K562 (cell line): ENCODE data around the gene TRIO. TPM values are rescaled to one million over a fixed set of nuclear protein-coding genes. Genes with fewer than 3 reads are reported as not detected.

Experiments
- ATAC-seq: fragments of 200-7000 bp; cut with Tn5 transposase; 3 replicates; pipeline ENCODE4 v1.9.1; 2020; ENCODE audit warnings: moderate library complexity
- BruUV-seq: library from RNA; stranded (reverse); fragments of 400-500 nt; replicated peaks from 2 replicates; lab custom pipeline; 2021; lab: Mats Ljungman, UMichigan
- CTCF ChIA-PET: fragments of 300-600 bp; formaldehyde crosslinking; extraction: SDS; loops from one replicate; lab custom pipeline; 2021; ENCODE audit warnings: low intra/inter-chr PET ratio; lab: Yijun Ruan, JAX
- POLR2A ChIA-PET: fragments of 300-600, 350-650 bp; sonication (Branson Sonifier 250); formaldehyde crosslinking; extraction: SDS; loops from one replicate; lab custom pipeline; 2021; ENCODE audit warnings: antibody characterized with exemption, inconsistent platforms; lab: Yijun Ruan, JAX
- DNase-seq, 4 experiments: peaks; one replicate each; pipeline versions ENCODE4 v3.0.0 to v3.0.0-alpha.2; 2011 to 2018; ENCODE audit warnings: low spot score in 3 of 4, mixed read lengths in 3 of 4; ENCODE audit errors: extremely low read depth in 1 of 4
- FAIRE-seq: peaks from 2 replicates; lab custom pipeline; 2011; peaks lifted over from hg19 to GRCh38; lab: Jason Lieb, UNC
- H2AFZ ChIP-seq: 2 replicates; pipeline ENCODE4 v1.6.0; 2011; ENCODE audit warnings: low read depth, low read length, control low read depth, inconsistent platforms
- H3K27ac ChIP-seq: fragments of 200-600 bp; 3 replicates; pipeline ENCODE4 v1.8.0; 2011; ENCODE audit warnings: low read depth, mild to moderate bottlenecking, control low read depth, inconsistent platforms, low read length, moderate library complexity, mixed read lengths; ENCODE audit errors: extremely low read depth
- H3K27me3 ChIP-seq, 2 experiments: fragments of 300-600 bp in 1 of 2; 2 replicates in 1 of 2; 3 replicates in 1 of 2; pipeline versions ENCODE4 v1.6.0 to v1.8.0; 2011; ENCODE audit warnings: inconsistent platforms in 2 of 2, low read length in 2 of 2, mild to moderate bottlenecking in 1 of 2, mixed read lengths in 1 of 2, moderate library complexity in 1 of 2; ENCODE audit not compliant: control insufficient read depth in 2 of 2, insufficient read depth in 2 of 2
- H3K36me3 ChIP-seq: fragments of 300-600 bp; 3 replicates; pipeline ENCODE4 v1.8.0; 2011; ENCODE audit warnings: mild to moderate bottlenecking, low read length, inconsistent platforms; ENCODE audit not compliant: control insufficient read depth, insufficient read depth
- H3K4me1 ChIP-seq, 2 experiments: fragments of 200-600 bp in 1 of 2; replicated peaks in 1 of 2; 2 replicates in 1 of 2; 3 replicates in 1 of 2; pipeline versions ENCODE4 v1.5.1 to v1.8.0; 2011; ENCODE audit warnings: inconsistent platforms in 2 of 2, low read length in 2 of 2, mild to moderate bottlenecking in 1 of 2, mixed read lengths in 1 of 2, moderate library complexity in 1 of 2; ENCODE audit not compliant: control insufficient read depth in 2 of 2, insufficient read depth in 2 of 2
- H3K4me2 ChIP-seq: 2 replicates; pipeline ENCODE4 v1.6.1; 2011; ENCODE audit warnings: low read length, control low read depth, inconsistent platforms, mixed read lengths; ENCODE audit not compliant: insufficient read depth
- H3K4me3 ChIP-seq: fragments of 200-600 bp; sonication (generic), shearing (Covaris generic); 2 replicates; pipeline ENCODE4 v1.5.1; 2016; ENCODE audit warnings: control low read depth, inconsistent platforms
- H3K79me2 ChIP-seq: fragments of 200-600 bp; 3 replicates; pipeline ENCODE4 v1.8.0; 2011; ENCODE audit warnings: low read length, inconsistent platforms; ENCODE audit not compliant: control insufficient read depth, insufficient read depth
- H3K9ac ChIP-seq, 2 experiments: 2 replicates each; pipeline versions ENCODE4 v1.6.0 to v1.6.1; 2011; ENCODE audit warnings: low read depth in 2 of 2, low read length in 2 of 2, control low read depth in 1 of 2, inconsistent platforms in 1 of 2, mild to moderate bottlenecking in 1 of 2, mixed read lengths in 1 of 2; ENCODE audit not compliant: insufficient read depth in 1 of 2
- H3K9me1 ChIP-seq: one replicate; pipeline ENCODE4 v1.6.0; 2011; ENCODE audit warnings: inconsistent platforms, mild to moderate bottlenecking, low read length, moderate library complexity; ENCODE audit not compliant: control insufficient read depth, insufficient read depth
- H3K9me3 ChIP-seq: replicated peaks from 2 replicates; pipeline ENCODE4 v1.5.1; 2011; ENCODE audit warnings: low read depth, low read length, inconsistent platforms; ENCODE audit not compliant: control insufficient read depth, insufficient read depth
- H4K20me1 ChIP-seq: replicated peaks from 2 replicates; pipeline ENCODE4 v1.6.1; 2011; ENCODE audit warnings: low read length, inconsistent platforms, mixed read lengths; ENCODE audit not compliant: control insufficient read depth, insufficient read depth
- BHLHE40 ChIP-seq: IDR thresholded peaks from 2 replicates; pipeline ENCODE4 v1.6.1; 2011; ENCODE audit warnings: low read length, improper control_type of control experiment
- BRD4 ChIP-seq: fragments of 200-600 bp; sonication (generic); IDR thresholded peaks from 2 replicates; pipeline ENCODE4 v1.6.1; 2017; ENCODE audit warnings: inconsistent platforms
- ERF ChIP-seq: fragments of 450-650 bp; formaldehyde crosslinking; IDR thresholded peaks from 2 replicates; pipeline ENCODE4 v1.4.0; 2020; ENCODE audit warnings: mild to moderate bottlenecking, mixed read lengths
- FOXJ2 ChIP-seq: fragments of 200-800 bp; sonication (Bioruptor generic); IDR thresholded peaks from 2 replicates; pipeline ENCODE4 v1.6.1; 2016; ENCODE audit warnings: missing genetic modification characterization, missing compliant biosample characterization
- GATAD2B ChIP-seq: fragments of 450-650 bp; IDR thresholded peaks from 2 replicates; pipeline ENCODE4 v1.6.1; 2017; ENCODE audit warnings: mild to moderate bottlenecking, borderline replicate concordance
- HDAC2 ChIP-seq: fragments of 450-650 bp; IDR thresholded peaks from 2 replicates; pipeline ENCODE4 v1.6.1; 2016; ENCODE audit warnings: mild to moderate bottlenecking
- HNRNPUL1 ChIP-seq: fragments of 200-400 bp; formaldehyde crosslinking; IDR thresholded peaks from 2 replicates; pipeline ENCODE4 v1.6.1; 2017; ENCODE audit warnings: low read length
- KHSRP ChIP-seq: fragments of 450-650 bp; IDR thresholded peaks from 2 replicates; pipeline ENCODE4 v1.6.1; 2017
- NR0B1 ChIP-seq: fragments of 450-650 bp; IDR thresholded peaks from one replicate; pipeline ENCODE4 v1.6.1; 2018; ENCODE audit warnings: mild to moderate bottlenecking, moderate library complexity; ENCODE audit not compliant: partially characterized antibody
- OTX1 ChIP-seq: fragments of 450-650 bp; formaldehyde crosslinking; IDR thresholded peaks from 2 replicates; pipeline ENCODE4 v1.4.0; 2022; ENCODE audit warnings: mild to moderate bottlenecking
- POLR3G ChIP-seq: IDR thresholded peaks from 2 replicates; pipeline ENCODE4 v1.6.1; 2011; ENCODE audit not compliant: insufficient read length, insufficient replicate concordance; ENCODE audit errors: extremely low read depth
- SMAD1 ChIP-seq: fragments of 150-350 bp; IDR thresholded peaks from 2 replicates; pipeline ENCODE4 v1.6.1; 2014; ENCODE audit warnings: low read length, low read depth; ENCODE audit not compliant: partially characterized antibody
- SMAD4 ChIP-seq: fragments of 250-450 bp; sonication (Bioruptor Pico); conservative IDR thresholded peaks from 2 replicates; pipeline ENCODE4 v1.8.0; 2021; ENCODE audit warnings: inconsistent platforms, mild to moderate bottlenecking, moderate library complexity
- SMARCB1 ChIP-seq: IDR thresholded peaks from 2 replicates; pipeline ENCODE4 v1.6.1; 2011; ENCODE audit warnings: improper control_type of control experiment, low read depth; ENCODE audit not compliant: insufficient read length
- TARDBP ChIP-seq: fragments of 450-650 bp; IDR thresholded peaks from 2 replicates; pipeline ENCODE4 v1.6.1; 2016
- ZBTB2 ChIP-seq: fragments of 450-650 bp; IDR thresholded peaks from 2 replicates; pipeline ENCODE4 v1.6.1; 2016; ENCODE audit warnings: antibody characterized with exemption
- ZNF551 ChIP-seq: fragments of 250-450 bp; sonication (Bioruptor Pico); IDR thresholded peaks from 2 replicates; pipeline ENCODE4 v1.5.0; 2021; ENCODE audit warnings: mild to moderate bottlenecking, moderate library complexity
- ZNF655 ChIP-seq: fragments of 250-450 bp; sonication (Bioruptor Pico); IDR thresholded peaks from 2 replicates; pipeline ENCODE4 v1.5.0; 2021
- ZNF740 ChIP-seq, 3 experiments: fragments of 200-800 bp in 1 of 3; sonication (Bioruptor generic) in 1 of 3; sonication (generic) in 1 of 3; formaldehyde crosslinking in 1 of 3; IDR thresholded peaks; 2 replicates each; pipeline versions ENCODE4 v1.6.1 to v1.8.0; 2016 to 2022; ENCODE audit warnings: mild to moderate bottlenecking in 2 of 3, missing compliant biosample characterization in 2 of 3, missing genetic modification characterization in 2 of 3, missing genetic modification reagents in 1 of 3
- WGBS: fragments of 100-300 bp; shearing (Covaris generic); methylation state at CpG from one replicate; pipeline ENCODE4 v1.1.6; 2016; ENCODE audit warnings: low coverage, mixed read lengths; ENCODE audit not compliant: insufficient coverage; ENCODE audit errors: missing lambda C conversion rate; 5-methylcytosine and 5-hydroxymethylcytosine counted together
- in situ Hi-C: fragments of 300-500 bp; cut with MboI; formaldehyde crosslinking; loops from 4 replicates; pipeline ENCODE4 v1.15.0; 2018; ENCODE audit warnings: inconsistent platforms, mixed read lengths
- intact Hi-C: fragments of 100-400 bp; cut with micrococcal nuclease; formaldehyde crosslinking; loops from 2 replicates; pipeline ENCODE4 v1.14.2; 2022
- polyA plus RNA-seq, 8 experiments: library from polyadenylated mRNA; depleted of rRNA in 4 of 8; stranded (reverse) in 5 of 8; unstranded in 3 of 8; fragments of >200 nt; fragmentation: Nextera tagmentation in 2 of 8; fragmentation: Illumina TruSeq in 1 of 8; extraction: Ambion mirVana in 2 of 8; extraction: Trizol in 1 of 8; gene quantifications; 2 replicates each; pipeline versions ENCODE4 v1.2.1 to v1.2.3, GENCODE V29; 2011 to 2014; ENCODE audit warnings: inconsistent platforms in 1 of 8, missing spikeins in 1 of 8
- total RNA-seq, 7 experiments: library from RNA; depleted of rRNA in 6 of 7; stranded (reverse); fragments of >200 nt in 6 of 7; fragmentation: Illumina TruSeq in 2 of 7; extraction: Trizol in 2 of 7; gene quantifications; 2 replicates each; pipeline versions ENCODE4 v1.2.1 to v1.2.3, GENCODE V29; 2011 to 2021; ENCODE audit warnings: low replicate concordance in 1 of 7

Gene TRIO
- total and polyA plus RNA-seq, 9 of the 15 experiments (the other 6 are each of a cell fraction or from before 2014, with no cell fraction given), result 0.24 to 5.0 (median 1.1) TPM

GRCh38 chr5:14357441-14357840, 214.3 kb downstream of the TRIO start (continued):
- TF ChIP-seq ERF (no peak), GATAD2B (no peak), ZNF551 (CRISPR knock-in tag) (no peak), POLR3G (no peak), OTX1 (CRISPR knock-in tag) (no peak), HNRNPUL1 (no peak)

- H3K27me3 ChIP-seq, result peaks cover 26 to 45% of the 10 kb centered on the region in 2 experiments
- H3K27ac ChIP-seq, result no peak overlapping the region
- no peak for DNase-seq
- no peak overlapping the region for H3K4me2 ChIP-seq
- FAIRE-seq, result no peak
- peaks cover 0 to 4% of the 10 kb centered on the region in 2 experiments; a peak in 1 of 5 replicates for H3K4me1 ChIP-seq
- WGBS, result 6% methylated on average over 18 of the region's 20 CpGs
- ChIA-PET CTCF (no interaction called here), POLR2A (interaction anchor here (0.6 kb wide), 1 partner anchor 8 kb away, joined by 3 read pairs; no protein-coding TSS in a partner anchor)
- H3K4me3 ChIP-seq, result no peak overlapping the region
- ATAC-seq, result no peak
- no TSS peak for BruUV-seq
- no peak overlapping the region for H2AFZ ChIP-seq
- no peaks in the 10 kb centered on the region; the same call in 1 of the 2 replicates for H4K20me1 ChIP-seq
- H3K79me2 ChIP-seq, result no peaks in the 10 kb centered on the region
- no peaks in the 10 kb centered on the region for H3K36me3 ChIP-seq
- H3K9me3 ChIP-seq, result no peaks in the 10 kb centered on the region
- H3K9ac ChIP-seq, result no peak overlapping the region
- in situ Hi-C loops (loop anchor here (5.0 to 10.0 kb wide), 2 partner anchors 294 to 373 kb away; no protein-coding TSS in a partner anchor), intact Hi-C loops (loop anchor here (10.0 kb wide), 1 partner anchor 253 kb away; no protein-coding TSS in a partner anchor)
- no peaks in the 10 kb centered on the region for H3K9me1 ChIP-seq
- TF ChIP-seq ZNF655, result no peak
- TF ChIP-seq KHSRP, result no peak
- no peak for TF ChIP-seq SMAD4 (CRISPR knock-in tag)
- no peak for TF ChIP-seq BRD4
- no peak for TF ChIP-seq TARDBP
- TF ChIP-seq BHLHE40, result no peak
- TF ChIP-seq HDAC2, result no peak
- TF ChIP-seq ZBTB2, result no peak
- no peak for TF ChIP-seq NR0B1
- TF ChIP-seq FOXJ2 (tag), result no peak
- no peak for TF ChIP-seq SMAD1
- no peak for TF ChIP-seq SMARCB1
- no peak for TF ChIP-seq ZNF740 (CRISPR knock-in tag; IDR thresholded peaks at IDR 0.05)
- no peak for TF ChIP-seq ZNF740 (tag; IDR thresholded peaks at IDR 0.05)
Observed at GRCh38 chr5:14357851-14358250, 214.7 kb downstream of the TRIO start.
